Keratinocyte (primary cell): ENCODE data around the gene CASP9. TPM values are rescaled to one million over a fixed set of nuclear protein-coding genes. Genes with fewer than 3 reads are reported as not detected.
"Not testable (repeated sequence)": the region's sequence is repeated elsewhere in the genome, so short reads cannot be mapped to it uniquely, and the experiment has no call there.

Source experiments
- DNase-seq: peaks from one replicate; pipeline ENCODE4 v3.0.0-alpha.2; 2011; ENCODE audit warnings: low read depth, missing footprints, low spot score
- FAIRE-seq: peaks from 2 replicates; lab custom pipeline; 2011; peaks lifted over from hg19 to GRCh38; lab: Jason Lieb, UNC
- H2AFZ ChIP-seq: 2 replicates; pipeline ENCODE4 v1.6.0; 2012; ENCODE audit warnings: low read length, control low read depth, inconsistent platforms; ENCODE audit not compliant: control insufficient read depth
- H3K27ac ChIP-seq: 2 replicates; pipeline ENCODE4 v1.5.1; 2011; ENCODE audit warnings: low read length; ENCODE audit not compliant: control insufficient read depth, insufficient read depth
- H3K27me3 ChIP-seq: 3 replicates; pipeline ENCODE4 v1.6.0; 2011; ENCODE audit warnings: low read length; ENCODE audit not compliant: control insufficient read depth, insufficient read depth; ENCODE audit errors: extremely low read depth
- H3K36me3 ChIP-seq, 2 experiments: 2 replicates in 1 of 2; 3 replicates in 1 of 2; pipeline ENCODE4 v1.5.1; 2011; ENCODE audit warnings: low read length in 2 of 2, mild to moderate bottlenecking in 1 of 2; ENCODE audit not compliant: control insufficient read depth in 2 of 2, insufficient read depth in 2 of 2; ENCODE audit errors: extremely low read depth in 1 of 2
- H3K4me1 ChIP-seq: 3 replicates; pipeline ENCODE4 v1.5.1; 2011; ENCODE audit warnings: low read length; ENCODE audit not compliant: control insufficient read depth, insufficient read depth; ENCODE audit errors: extremely low read depth
- H3K4me2 ChIP-seq: 3 replicates; pipeline ENCODE4 v1.6.0; 2011; ENCODE audit warnings: low read depth, low read length; ENCODE audit not compliant: control insufficient read depth, insufficient read depth; ENCODE audit errors: extremely low read depth
- H3K4me3 ChIP-seq, 3 experiments: fragments of 200-600 bp in 1 of 3; sonication (generic) in 1 of 3; 2 replicates in 2 of 3; 3 replicates in 1 of 3; pipeline ENCODE4 v1.5.1; 2011 to 2016; ENCODE audit warnings: low read length in 3 of 3, mild to moderate bottlenecking in 3 of 3, control low read depth in 2 of 3, inconsistent platforms in 1 of 3, low read depth in 1 of 3, mixed read lengths in 1 of 3, mixed run types in 1 of 3, moderate library complexity in 1 of 3; ENCODE audit not compliant: control insufficient read depth in 2 of 3, insufficient read depth in 2 of 3; ENCODE audit errors: extremely low read depth in 1 of 3
- H3K79me2 ChIP-seq: 2 replicates; pipeline ENCODE4 v1.6.0; 2012; ENCODE audit warnings: low read length; ENCODE audit not compliant: control insufficient read depth, insufficient read depth
- H3K9ac ChIP-seq: 3 replicates; pipeline ENCODE4 v1.6.0; 2011; ENCODE audit warnings: low read length; ENCODE audit not compliant: control insufficient read depth, insufficient read depth; ENCODE audit errors: extremely low read depth
- H3K9me1 ChIP-seq: 3 replicates; pipeline ENCODE4 v1.6.0; 2011; ENCODE audit warnings: low read length; ENCODE audit not compliant: control insufficient read depth, insufficient read depth; ENCODE audit errors: extremely low read depth
- H3K9me3 ChIP-seq: 2 replicates; pipeline ENCODE4 v1.5.1; 2012; ENCODE audit warnings: low read depth, low read length; ENCODE audit not compliant: control insufficient read depth
- H4K20me1 ChIP-seq: 3 replicates; pipeline ENCODE4 v1.6.0; 2011; ENCODE audit warnings: low read length; ENCODE audit not compliant: control insufficient read depth, insufficient read depth; ENCODE audit errors: extremely low read depth
- CTCF ChIP-seq, 3 experiments: IDR thresholded peaks in 1 of 3; conservative IDR thresholded peaks in 1 of 3; optimal IDR thresholded peaks in 1 of 3; 2 replicates in 2 of 3; 3 replicates in 1 of 3; pipeline versions ENCODE3 to v1.5.1; 2011; ENCODE audit warnings: low read length in 3 of 3, mild to moderate bottlenecking in 3 of 3, moderate library complexity in 2 of 3, control low read depth in 1 of 3, inconsistent platforms in 1 of 3; ENCODE audit not compliant: insufficient read depth in 2 of 3; ENCODE audit errors: extremely low read depth in 1 of 3
- EZH2 ChIP-seq: IDR thresholded peaks from one replicate; pipeline ENCODE4 v1.6.1; 2012; ENCODE audit warnings: inconsistent platforms, mild to moderate bottlenecking, low read length, moderate library complexity
- dilution Hi-C: fragments of 300-500 bp; cut with MboI; formaldehyde crosslinking; loops from one replicate; pipeline ENCODE4 v1.7.0; 2020; ENCODE audit warnings: low sequenced_read_pairs; ENCODE audit not compliant: extremely low pct_ligation_motif_present
- polyA plus RNA-seq, 5 experiments: library from polyadenylated mRNA; depleted of rRNA in 3 of 5; stranded (reverse) in 3 of 5; stranded (forward) in 1 of 5; unstranded in 1 of 5; fragments of >200 nt; gene quantifications; 1 replicate in 1 of 5; 2 replicates in 3 of 5; 3 replicates in 1 of 5; pipeline versions ENCODE4 v1.2.1 to v1.2.3, GENCODE V29; 2011 to 2012; ENCODE audit warnings: missing spikeins in 2 of 5, low read depth in 1 of 5, low replicate concordance in 1 of 5

The CASP9 gene
- polyA plus RNA-seq, 1 donor (not counting 4 experiments of a cell fraction or from before 2014, with no cell fraction given), result 4.4 TPM

GRCh38 chr1:15492596-15492995, 31.4 kb downstream of the CASP9 start:
- no peaks in the 10 kb centered on the region for H3K27me3 ChIP-seq
- no peak overlapping the region for H3K4me3 ChIP-seq
- dilution Hi-C loops, result no loop called here
- no peaks in the 10 kb centered on the region for H3K4me1 ChIP-seq
- no peaks in the 10 kb centered on the region for H4K20me1 ChIP-seq
- TF ChIP-seq CTCF (optimal IDR thresholded peaks at IDR 0.05 in 1 of 3, IDR thresholded peaks at IDR 0.05 in 1 of 3, conservative IDR thresholded peaks at IDR 0.05 in 1 of 3; ENCODE audit: extremely low read depth in 1 of 3, insufficient read depth in 2 of 3, low read length in 3 of 3) (no peak), EZH2 (no peak)
- H3K9ac ChIP-seq, result no peak overlapping the region
- DNase-seq (no peak), FAIRE-seq (no peak)
- H2AFZ ChIP-seq, result no peak overlapping the region
- H3K27ac ChIP-seq, result no peak overlapping the region
- no peaks in the 10 kb centered on the region for H3K9me3 ChIP-seq
- H3K4me2 ChIP-seq, result no peak overlapping the region
- no peaks in the 10 kb centered on the region for H3K9me1 ChIP-seq
- no peaks in the 10 kb centered on the region for H3K36me3 ChIP-seq
- no peaks in the 10 kb centered on the region for H3K79me2 ChIP-seq

GRCh38 chr1:15491010-15491409, 33.0 kb downstream of the CASP9 start:
- H3K79me2 ChIP-seq, H3K9me3 ChIP-seq, H3K9me1 ChIP-seq, dilution Hi-C loops, H3K4me2 ChIP-seq, H3K27ac ChIP-seq, DNase-seq, H3K9ac ChIP-seq, H3K36me3 ChIP-seq, H3K27me3 ChIP-seq, H2AFZ ChIP-seq, H3K4me1 ChIP-seq, H3K4me3 ChIP-seq, H4K20me1 ChIP-seq: not testable (repeated sequence)
- FAIRE-seq, result peak; percentile 5

- Histone ChIP-seq H3K9me3 (no peaks in the 10 kb centered on the region), H3K4me3 (no peak overlapping the region), H3K27ac (no peak overlapping the region), H3K4me1 (peaks cover 4% of the 10 kb centered on the region), H4K20me1 (no peaks in the 10 kb centered on the region), H3K9me1 (no peaks in the 10 kb centered on the region), H3K36me3 (no peaks in the 10 kb centered on the region), H3K27me3 (no peaks in the 10 kb centered on the region), H3K79me2 (no peaks in the 10 kb centered on the region), H3K9ac (no peak overlapping the region), H3K4me2 (no peak overlapping the region), H2AFZ (no peak overlapping the region)
- dilution Hi-C loops, result no loop called here
- no peak for DNase-seq
- TF ChIP-seq CTCF (optimal IDR thresholded peaks at IDR 0.05 in 1 of 3, IDR thresholded peaks at IDR 0.05 in 1 of 3, conservative IDR thresholded peaks at IDR 0.05 in 1 of 3; ENCODE audit: extremely low read depth in 1 of 3, insufficient read depth in 2 of 3, low read length in 3 of 3) (no peak), EZH2 (no peak)
- no peak for FAIRE-seq
These were observed 34.8 kb downstream of the CASP9 start for GRCh38 chr1:15489052-15489736.
